GM18507 (cell line): Measurements from ENCODE around the gene MRRF.
"Not testable (repeated sequence)": the region's sequence is repeated elsewhere in the genome, so short reads cannot be mapped to it uniquely, and the experiment has no call there.

ENCODE experiments used
- DNase-seq: peaks from one replicate; pipeline ENCODE4 v3.0.0; 2011; ENCODE audit warnings: low read depth; ENCODE audit not compliant: insufficient read length; ENCODE audit errors: extremely low spot score
- FAIRE-seq: peaks from 2 replicates; lab custom pipeline; 2011; peaks lifted over from hg19 to GRCh38; lab: Jason Lieb, UNC

Gene MRRF

GRCh38 chr9:122324665-122325064 lies 60.0 kb downstream of the MRRF start:
- not testable (repeated sequence) for DNase-seq, FAIRE-seq

- no peak for DNase-seq
- FAIRE-seq, result no peak
Measured at GRCh38 chr9:122325124-122325523, 60.4 kb downstream of the MRRF start.

- DNase-seq (no peak), FAIRE-seq (no peak)
Measured at GRCh38 chr9:122327175-122327574, 62.5 kb downstream of the MRRF start.

- FAIRE-seq, result no peak
- no peak for DNase-seq
Measured at GRCh38 chr9:122329597-122329996, 64.9 kb downstream of the MRRF start.

- FAIRE-seq, DNase-seq: not testable (repeated sequence)
Measured at GRCh38 chr9:122330466-122330865, 65.8 kb downstream of the MRRF start.

GRCh38 chr9:122331523-122331927 lies 66.8 kb downstream of the MRRF start:
- no peak for FAIRE-seq
- DNase-seq, result no peak

- FAIRE-seq, result no peak
- DNase-seq, result no peak
Measured at GRCh38 chr9:122332083-122332482, 67.4 kb downstream of the MRRF start.

GRCh38 chr9:122332644-122333043 lies 68.0 kb downstream of the MRRF start:
- FAIRE-seq, result no peak
- no peak for DNase-seq

- no peak for FAIRE-seq
- no peak for DNase-seq
Measured at GRCh38 chr9:122333169-122333808, 68.6 kb downstream of the MRRF start.

GRCh38 chr9:122334916-122335315 lies 70.2 kb downstream of the MRRF start:
- DNase-seq (no peak), FAIRE-seq (no peak)

- DNase-seq (no peak), FAIRE-seq (no peak)
Measured at GRCh38 chr9:122336189-122336588, 71.5 kb downstream of the MRRF start.

- DNase-seq, result no peak
- no peak for FAIRE-seq
Measured at GRCh38 chr9:122336866-122337555, 72.3 kb downstream of the MRRF start.

- DNase-seq (no peak), FAIRE-seq (no peak)
Measured at GRCh38 chr9:122337556-122337929, 72.9 kb downstream of the MRRF start.

GRCh38 chr9:122338536-122338935 lies 73.9 kb downstream of the MRRF start:
- FAIRE-seq, result no peak

GRCh38 chr9:122338994-122339393 lies 74.3 kb downstream of the MRRF start:
- DNase-seq (no peak), FAIRE-seq (no peak)

More at GRCh38 chr9:122338536-122338935, 73.9 kb downstream of the MRRF start:
- DNase-seq, result no peak

- no peak for DNase-seq
- FAIRE-seq, result no peak
Measured at GRCh38 chr9:122339579-122339978, 74.9 kb downstream of the MRRF start.

- DNase-seq (no peak), FAIRE-seq (no peak)
Measured at GRCh38 chr9:122340161-122340560, 75.5 kb downstream of the MRRF start.

- no peak for FAIRE-seq
- no peak for DNase-seq
Measured at GRCh38 chr9:122342323-122343050, 77.8 kb downstream of the MRRF start.

- FAIRE-seq (no peak), DNase-seq (no peak)
Measured at GRCh38 chr9:122346478-122347347, 82.0 kb downstream of the MRRF start.
